ENCODE results near the gene ENTREP3.
"Not testable (repeated sequence)": the region's sequence is repeated elsewhere in the genome, so short reads cannot be mapped to it uniquely, and the experiment has no call there.

ENTREP3 gene

GRCh38 chr1:155223047-155223446 lies 32.2 kb downstream of the ENTREP3 start:
- DNase-seq = no peak

GRCh38 chr1:155220211-155220965 lies 34.9 kb downstream of the ENTREP3 start:
- DNase-seq = not testable (repeated sequence)

GRCh38 chr1:155219592-155220031 lies 35.7 kb downstream of the ENTREP3 start:
- peak in 1 of 5 experiments; percentile 18 for DNase-seq

GRCh38 chr1:155218854-155219591 lies 36.3 kb downstream of the ENTREP3 start:
- peak in 1 of 5 experiments; percentile 43 for DNase-seq

GRCh38 chr1:155214702-155215101 lies 40.6 kb downstream of the ENTREP3 start:
- peak in 1 of 5 experiments; percentile 29 for DNase-seq

GRCh38 chr1:155212051-155212440 lies 43.2 kb downstream of the ENTREP3 start:
- not testable (repeated sequence) for DNase-seq

GRCh38 chr1:155211381-155212050 lies 43.8 kb downstream of the ENTREP3 start:
- not testable (repeated sequence) for DNase-seq

- no peak for DNase-seq
Observed at GRCh38 chr1:155210314-155211104, 44.8 kb downstream of the ENTREP3 start.

GRCh38 chr1:155209312-155209721 lies 46.0 kb downstream of the ENTREP3 start:
- DNase-seq = no peak

- peak; percentile 81 to 92 (median 88) for DNase-seq
Observed at GRCh38 chr1:155208541-155209311, 46.6 kb downstream of the ENTREP3 start, which contains the start of gene MTX1. MTX1 (plus strand) TSS chr1:155208695; CDS start chr1:155208805, 110 bp downstream.

GRCh38 chr1:155207806-155208540 lies 47.3 kb downstream of the ENTREP3 start, which contains the start of gene THBS3:
THBS3 (minus strand) TSS chr1:155207897; CDS start chr1:155207876, 21 bp downstream.
- no peak for DNase-seq

GRCh38 chr1:155206891-155207805 lies 48.1 kb downstream of the ENTREP3 start:
- peak; percentile 76 to 87 (median 85) for DNase-seq

GRCh38 chr1:155205969-155206593 lies 49.2 kb downstream of the ENTREP3 start:
- DNase-seq = no peak

GRCh38 chr1:155205035-155205434 lies 50.2 kb downstream of the ENTREP3 start:
- no peak for DNase-seq

GRCh38 chr1:155202731-155203515 lies 52.4 kb downstream of the ENTREP3 start:
- DNase-seq = no peak

GRCh38 chr1:155202198-155202597 lies 53.1 kb downstream of the ENTREP3 start:
- DNase-seq = no peak

- no peak for DNase-seq
Observed at GRCh38 chr1:155200920-155201319, 54.4 kb downstream of the ENTREP3 start.

GRCh38 chr1:155199792-155200191 lies 55.5 kb downstream of the ENTREP3 start:
- DNase-seq = no peak
